Mucosa of rectum (tissue), 2 donors: ENCODE data around the gene MTURN.

Experiments
- H3K27ac ChIP-seq, 2 donors: one replicate each; pipeline ENCODE4 v1.7.0; 2013; ENCODE audit warnings: inconsistent platforms in 2 of 2, low read depth in 2 of 2, low read length in 2 of 2
- H3K27me3 ChIP-seq, 2 donors: one replicate each; pipeline ENCODE4 v1.7.0; 2013; ENCODE audit warnings: low read length in 2 of 2; ENCODE audit not compliant: control insufficient read depth in 2 of 2, insufficient read depth in 2 of 2
- H3K36me3 ChIP-seq, 2 donors: one replicate each; pipeline ENCODE4 v1.7.0; 2013; ENCODE audit warnings: low read length in 2 of 2; ENCODE audit not compliant: control insufficient read depth in 2 of 2, insufficient read depth in 2 of 2
- H3K4me1 ChIP-seq, 2 donors: one replicate each; pipeline ENCODE4 v1.7.0; 2013; ENCODE audit warnings: low read length in 2 of 2, mild to moderate bottlenecking in 1 of 2; ENCODE audit not compliant: control insufficient read depth in 2 of 2, insufficient read depth in 2 of 2
- H3K4me3 ChIP-seq, 2 donors: one replicate each; pipeline ENCODE4 v1.7.0; 2013; ENCODE audit warnings: low read length in 2 of 2
- H3K9ac ChIP-seq, 2 donors: one replicate each; pipeline ENCODE4 v1.7.0; 2013; ENCODE audit warnings: low read length in 2 of 2, low read depth in 1 of 2, mild to moderate bottlenecking in 1 of 2
- H3K9me3 ChIP-seq, 2 donors: one replicate each; pipeline ENCODE4 v1.7.0; 2013; ENCODE audit warnings: low read length in 2 of 2; ENCODE audit not compliant: control insufficient read depth in 2 of 2
- donor health status: healthy.
- donor health status: Normal muscosa, but diverticular disease.

The MTURN gene

GRCh38 chr7:30135301-30136116, 723 bp downstream of the MTURN start:
- Histone ChIP-seq H3K36me3 (no peaks in the 10 kb centered on the region), H3K4me1 (peaks cover 3 to 12% of the 10 kb centered on the region in 2 donors), H3K9me3 (no peaks in the 10 kb centered on the region), H3K9ac (peak overlapping the region; percentile 88 to 90), H3K27me3 (no peaks in the 10 kb centered on the region), H3K27ac (peak overlapping the region; percentile 74 to 84), H3K4me3 (peak overlapping the region; percentile 90 to 91)

DNA sequence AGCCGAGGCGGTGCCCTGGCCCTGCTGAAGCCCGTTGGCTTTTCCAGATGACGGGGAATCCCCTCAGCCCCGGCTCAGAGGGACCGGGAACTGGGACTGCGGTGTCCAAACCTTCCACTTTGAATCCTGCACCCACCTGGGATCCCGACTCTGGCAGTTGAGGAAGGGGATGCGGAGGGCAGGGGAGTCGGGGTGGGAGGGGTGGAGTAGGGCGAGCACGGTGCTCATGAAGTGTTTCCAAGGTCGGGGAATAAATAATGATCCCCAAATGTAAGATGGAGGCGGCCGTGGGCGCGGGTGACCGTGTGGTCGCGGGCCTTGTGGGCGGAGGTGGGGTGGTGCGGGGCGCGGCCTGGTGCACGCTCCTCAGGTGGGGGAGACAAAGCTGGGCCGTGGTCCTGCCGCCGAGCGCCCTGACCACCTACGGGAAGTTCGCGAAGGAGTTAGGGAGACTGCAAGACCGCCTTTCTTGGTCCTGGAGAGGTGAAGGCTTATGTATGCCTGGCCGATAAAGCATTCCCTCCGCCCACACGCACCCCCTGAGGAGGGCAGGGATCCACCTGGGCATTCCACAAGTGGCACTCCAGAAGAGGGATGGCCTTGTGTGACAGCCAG, 1.4 kb downstream of the MTURN start:
- peaks cover 3 to 12% of the 10 kb centered on the region in 2 donors for H3K4me1 ChIP-seq
- no peaks in the 10 kb centered on the region for H3K9me3 ChIP-seq
- peak overlapping the region in 1 of 2 donors; percentile 84 for H3K27ac ChIP-seq
- no peaks in the 10 kb centered on the region for H3K27me3 ChIP-seq
- H3K36me3 ChIP-seq = no peaks in the 10 kb centered on the region
- peak overlapping the region; percentile 54 to 88 for H3K9ac ChIP-seq
- peak overlapping the region; percentile 90 to 91 for H3K4me3 ChIP-seq

DNA sequence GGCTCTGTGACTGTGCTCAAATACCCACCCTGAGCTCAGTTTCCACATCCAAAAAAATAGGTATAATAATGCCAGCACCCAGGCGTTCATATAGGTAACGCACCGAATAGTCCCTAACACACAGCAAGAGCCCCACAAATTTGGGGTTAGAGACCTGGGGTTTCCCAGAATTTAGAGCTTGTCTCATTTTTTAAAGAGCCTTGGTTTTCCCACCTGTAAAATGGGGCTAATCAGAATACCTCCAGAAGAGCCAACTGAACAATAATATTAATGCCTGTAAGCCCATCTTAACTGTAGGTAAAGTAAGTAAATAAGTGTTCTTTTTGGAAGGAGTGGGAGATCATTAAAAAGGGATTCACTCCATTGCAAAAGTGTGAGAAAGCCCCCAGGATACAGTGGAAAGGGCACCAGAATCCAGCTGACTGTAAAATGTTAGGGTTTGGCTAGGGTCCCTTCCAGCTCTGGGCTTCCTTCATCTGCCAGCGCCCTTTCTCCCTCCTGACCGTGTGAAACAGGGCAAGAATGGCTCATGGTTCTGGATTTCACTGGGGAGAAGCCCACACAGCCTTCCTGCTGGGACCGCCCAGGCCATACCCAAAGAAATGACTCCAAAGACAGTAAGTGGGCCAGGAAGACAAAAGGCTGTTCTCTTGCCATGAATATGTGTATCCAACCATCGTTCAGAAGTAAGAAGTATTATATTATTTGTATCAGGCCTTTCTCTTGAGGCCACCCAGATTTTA, 2.1 kb downstream of the MTURN start:
- H3K9ac ChIP-seq = peak overlapping the region; percentile 14 to 88

GRCh38 chr7:30139836-30140384, 5.1 kb downstream of the MTURN start:
- H3K27ac ChIP-seq = no peak overlapping the region
- no peak overlapping the region for H3K9ac ChIP-seq
- no peaks in the 10 kb centered on the region for H3K9me3 ChIP-seq
- H3K4me3 ChIP-seq = no peak overlapping the region
- H3K27me3 ChIP-seq = no peaks in the 10 kb centered on the region
- no peaks in the 10 kb centered on the region for H3K36me3 ChIP-seq
- peaks cover 24 to 26% of the 10 kb centered on the region in 2 donors for H3K4me1 ChIP-seq

More for the DNA sequence above, 2.1 kb downstream of the MTURN start:
- Histone ChIP-seq H3K9me3 (no peaks in the 10 kb centered on the region), H3K27ac (no peak overlapping the region), H3K36me3 (no peaks in the 10 kb centered on the region), H3K27me3 (no peaks in the 10 kb centered on the region), H3K4me1 (peaks cover 3 to 15% of the 10 kb centered on the region in 2 donors), H3K4me3 (peak overlapping the region; percentile 90 to 91)

GRCh38 chr7:30140456-30140855, 5.7 kb downstream of the MTURN start:
- no peaks in the 10 kb centered on the region for H3K36me3 ChIP-seq
- no peaks in the 10 kb centered on the region for H3K9me3 ChIP-seq
- no peak overlapping the region for H3K27ac ChIP-seq
- no peak overlapping the region for H3K9ac ChIP-seq
- no peaks in the 10 kb centered on the region for H3K27me3 ChIP-seq
- no peak overlapping the region for H3K4me3 ChIP-seq
- H3K4me1 ChIP-seq = peaks cover 26% of the 10 kb centered on the region in 2 donors

DNA sequence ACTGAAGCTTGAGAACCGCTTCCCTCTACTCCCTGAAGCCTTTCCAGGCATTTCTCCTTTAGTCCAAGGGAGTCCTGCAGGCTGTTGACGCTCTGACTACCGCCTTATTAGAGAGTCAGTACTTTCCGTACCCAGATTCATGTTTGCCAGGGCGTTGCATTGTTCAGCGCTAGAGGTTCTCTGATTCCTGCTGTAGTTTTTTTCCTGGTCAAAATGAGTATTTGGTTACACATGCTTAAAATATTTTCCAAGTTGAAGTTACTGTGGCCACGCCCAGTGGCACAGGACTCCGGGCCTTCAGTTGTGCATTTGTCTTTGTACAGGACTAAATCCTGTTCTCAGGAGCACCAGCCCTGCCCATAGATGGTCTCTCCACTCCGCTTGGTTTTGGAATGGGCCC, 7.9 kb downstream of the MTURN start:
- H3K27ac ChIP-seq = peak overlapping the region; percentile 28 to 42
- H3K4me3 ChIP-seq = peak overlapping the region; percentile 7 to 10
- H3K27me3 ChIP-seq = no peaks in the 10 kb centered on the region
- no peaks in the 10 kb centered on the region for H3K36me3 ChIP-seq
- no peak overlapping the region for H3K9ac ChIP-seq
- no peaks in the 10 kb centered on the region for H3K9me3 ChIP-seq
- H3K4me1 ChIP-seq = peaks cover 20 to 23% of the 10 kb centered on the region in 2 donors

DNA sequence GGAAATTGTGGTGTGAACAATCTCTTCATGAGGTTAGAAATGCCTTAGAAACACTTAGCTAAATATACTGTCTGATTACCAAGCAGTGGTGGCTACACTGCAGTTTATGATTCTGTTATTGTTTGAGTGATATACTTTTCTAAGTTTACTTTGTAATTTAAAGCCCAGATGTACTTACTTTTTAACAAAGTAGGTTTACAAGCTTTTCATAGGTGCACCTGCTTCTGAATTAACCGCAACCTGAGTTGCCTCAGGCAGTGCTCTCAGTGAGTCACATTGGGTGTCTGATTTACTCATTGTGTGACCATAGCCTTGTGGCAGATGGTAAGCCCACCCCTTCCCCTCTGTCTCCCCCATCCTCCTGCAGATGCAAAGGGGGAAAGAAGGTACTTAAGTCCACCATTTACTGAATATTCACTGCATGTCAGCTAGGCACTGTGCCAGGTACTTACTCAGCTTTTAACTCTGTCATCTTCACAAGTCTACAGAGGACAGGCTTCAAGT, 9.0 kb downstream of the MTURN start:
- peaks cover 20 to 28% of the 10 kb centered on the region in 2 donors for H3K4me1 ChIP-seq
- peak overlapping the region in 1 of 2 donors; percentile 34 for H3K27ac ChIP-seq
- no peak overlapping the region for H3K9ac ChIP-seq
- H3K4me3 ChIP-seq = no peak overlapping the region
- no peaks in the 10 kb centered on the region for H3K27me3 ChIP-seq
- no peaks in the 10 kb centered on the region for H3K9me3 ChIP-seq
- H3K36me3 ChIP-seq = no peaks in the 10 kb centered on the region

DNA sequence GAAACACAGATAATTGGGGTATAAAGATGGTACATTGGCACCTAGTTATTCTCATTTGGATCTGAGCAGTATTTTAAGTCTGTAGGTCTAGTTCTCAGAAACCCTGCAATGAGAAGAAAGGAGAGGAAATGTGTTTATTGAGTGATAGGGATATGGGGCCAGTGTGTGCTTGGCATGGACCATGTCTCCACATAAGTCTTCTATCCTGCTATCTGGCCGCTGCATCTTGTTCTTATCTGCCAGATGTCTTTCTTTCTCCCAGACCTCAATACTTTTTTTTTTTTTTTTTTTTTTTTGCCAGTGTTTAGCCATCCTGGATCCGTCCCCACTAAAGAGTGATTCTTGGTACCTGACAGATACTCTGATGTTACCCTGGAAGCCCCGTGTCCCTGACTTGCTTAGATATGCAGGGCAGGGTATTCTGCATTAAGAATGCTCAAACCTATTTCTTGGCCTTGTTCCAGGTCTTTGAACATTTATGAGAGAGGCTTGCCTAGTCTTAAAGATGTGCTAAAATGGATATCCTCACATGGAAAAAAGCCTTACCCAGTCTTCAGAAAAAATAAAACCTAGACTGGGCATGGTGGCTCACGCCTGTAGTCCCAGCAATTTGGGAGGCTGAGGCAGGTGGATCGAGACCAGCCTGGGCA, 10.0 kb downstream of the MTURN start:
- Histone ChIP-seq H3K36me3 (no peaks in the 10 kb centered on the region), H3K9ac (no peak overlapping the region), H3K4me1 (peaks cover 22 to 33% of the 10 kb centered on the region in 2 donors), H3K4me3 (no peak overlapping the region), H3K9me3 (no peaks in the 10 kb centered on the region), H3K27ac (no peak overlapping the region), H3K27me3 (no peaks in the 10 kb centered on the region)

DNA sequence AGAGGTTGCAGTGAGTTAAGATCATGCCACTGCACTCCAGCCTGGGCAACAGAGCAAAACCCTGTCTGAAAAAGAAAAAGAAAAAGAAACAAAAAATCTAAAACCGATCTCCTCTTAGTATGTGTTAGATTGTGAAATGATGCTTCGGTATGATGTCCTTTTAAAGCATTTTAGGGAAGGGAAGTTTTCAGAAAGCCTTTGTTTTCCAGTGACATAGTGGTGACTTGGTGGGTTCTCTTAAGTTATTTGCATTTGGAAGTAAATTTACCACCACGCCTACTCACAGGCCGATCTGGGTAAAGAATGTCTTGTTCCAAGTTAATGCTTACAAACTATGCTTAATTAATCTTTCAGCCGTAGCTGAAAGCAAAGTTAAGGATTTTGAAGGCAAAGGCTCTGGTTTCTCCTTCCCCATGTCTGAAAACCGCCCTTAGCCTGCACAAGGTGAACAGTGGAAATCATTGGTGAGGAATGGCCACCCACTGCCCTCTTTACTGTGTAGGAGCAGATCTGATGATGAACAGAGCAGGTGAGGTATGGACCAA, 10.7 kb downstream of the MTURN start:
- no peak overlapping the region for H3K27ac ChIP-seq
- no peaks in the 10 kb centered on the region for H3K27me3 ChIP-seq
- H3K9ac ChIP-seq = no peak overlapping the region
- peaks cover 22 to 33% of the 10 kb centered on the region in 2 donors for H3K4me1 ChIP-seq
- no peaks in the 10 kb centered on the region for H3K9me3 ChIP-seq
- no peak overlapping the region for H3K4me3 ChIP-seq
- no peaks in the 10 kb centered on the region for H3K36me3 ChIP-seq
